Measurements from ENCODE around the gene CCDC63.

CCDC63 gene

DNA sequence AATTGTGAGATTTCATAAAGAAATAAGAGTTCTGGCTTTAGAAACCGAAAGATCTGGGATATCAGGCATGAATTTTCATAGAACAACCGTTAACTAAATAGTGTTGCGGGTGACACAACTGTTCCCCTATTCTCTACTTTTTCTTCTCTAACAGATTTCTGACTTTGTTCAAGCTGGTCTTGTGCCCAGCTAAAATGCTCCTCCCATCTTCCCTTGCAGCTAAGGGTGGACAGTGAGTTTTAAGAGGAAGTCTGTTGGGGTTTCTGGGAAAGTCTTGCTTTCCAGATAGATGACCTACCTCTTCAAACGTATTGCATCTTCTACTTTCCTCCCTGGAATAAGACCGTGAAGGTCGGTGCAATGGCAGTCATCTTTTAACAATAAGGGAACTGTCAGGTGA, 18.7 kb downstream of the CCDC63 start:
- TF ChIP-seq, protein P1, sequence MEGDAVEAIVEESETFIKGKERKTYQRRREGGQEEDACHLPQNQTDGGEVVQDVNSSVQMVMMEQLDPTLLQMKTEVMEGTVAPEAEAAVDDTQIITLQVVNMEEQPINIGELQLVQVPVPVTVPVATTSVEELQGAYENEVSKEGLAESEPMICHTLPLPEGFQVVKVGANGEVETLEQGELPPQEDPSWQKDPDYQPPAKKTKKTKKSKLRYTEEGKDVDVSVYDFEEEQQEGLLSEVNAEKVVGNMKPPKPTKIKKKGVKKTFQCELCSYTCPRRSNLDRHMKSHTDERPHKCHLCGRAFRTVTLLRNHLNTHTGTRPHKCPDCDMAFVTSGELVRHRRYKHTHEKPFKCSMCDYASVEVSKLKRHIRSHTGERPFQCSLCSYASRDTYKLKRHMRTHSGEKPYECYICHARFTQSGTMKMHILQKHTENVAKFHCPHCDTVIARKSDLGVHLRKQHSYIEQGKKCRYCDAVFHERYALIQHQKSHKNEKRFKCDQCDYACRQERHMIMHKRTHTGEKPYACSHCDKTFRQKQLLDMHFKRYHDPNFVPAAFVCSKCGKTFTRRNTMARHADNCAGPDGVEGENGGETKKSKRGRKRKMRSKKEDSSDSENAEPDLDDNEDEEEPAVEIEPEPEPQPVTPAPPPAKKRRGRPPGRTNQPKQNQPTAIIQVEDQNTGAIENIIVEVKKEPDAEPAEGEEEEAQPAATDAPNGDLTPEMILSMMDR (IDR thresholded peaks at IDR 0.05; ENCODE audit: low read depth, low read length): no peak
- DNase-seq (ENCODE audit: low read depth, low spot score): no peak
- in situ Hi-C loops (cut with HindIII; ENCODE audit: low sequenced_read_pairs): no loop called here
- no peak overlapping the region for H3K4me3 ChIP-seq (ENCODE audit: low read depth, low read length)

DNA sequence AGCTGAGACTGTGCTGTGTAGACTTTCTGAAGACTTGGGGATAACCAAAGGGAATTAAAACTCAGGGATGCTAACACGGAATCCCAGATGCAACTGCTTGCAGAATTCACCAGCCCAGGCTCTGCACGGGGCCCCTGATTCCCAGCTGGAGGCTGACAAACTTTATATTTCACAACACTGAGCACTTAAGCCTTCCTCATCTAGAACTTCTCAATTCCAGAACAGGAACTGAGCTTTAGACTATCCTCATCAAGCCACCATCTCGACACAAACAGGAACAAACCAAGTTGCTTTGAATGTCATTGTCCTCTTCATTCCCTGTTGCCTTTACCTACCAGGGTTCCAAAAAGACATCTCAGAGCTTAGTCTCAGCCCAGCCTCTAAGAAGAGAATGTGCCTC, 22.2 kb downstream of the CCDC63 start:
- no peak overlapping the region for H3K4me3 ChIP-seq (ENCODE audit: low read depth, low read length)
- in situ Hi-C loops (cut with HindIII; ENCODE audit: low sequenced_read_pairs): no loop called here
- TF ChIP-seq, protein P1 (IDR thresholded peaks at IDR 0.05; ENCODE audit: low read depth, low read length): no peak
- DNase-seq (ENCODE audit: low read depth, low spot score): no peak

DNA sequence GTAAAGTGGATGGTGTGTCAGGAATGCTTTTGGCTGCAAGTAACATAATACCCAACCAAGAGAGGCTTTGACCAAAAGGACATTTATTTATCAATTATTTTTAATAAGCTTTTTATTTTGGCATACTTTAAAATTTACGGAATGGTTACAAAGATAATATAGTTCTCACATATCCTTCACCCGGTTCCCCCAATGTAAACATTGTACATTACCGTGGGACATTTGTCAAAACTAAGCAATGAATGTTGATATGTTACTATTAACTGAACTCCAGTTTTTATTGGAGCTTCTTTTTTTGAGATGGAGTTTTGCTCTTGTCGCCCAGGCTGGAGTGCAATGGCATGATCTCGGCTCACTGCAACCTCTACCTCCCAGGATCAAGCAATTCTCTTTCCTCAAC, 23.0 kb downstream of the CCDC63 start:
- TF ChIP-seq, protein P1 (IDR thresholded peaks at IDR 0.05; ENCODE audit: low read depth, low read length): no peak
- in situ Hi-C loops (cut with HindIII; ENCODE audit: low sequenced_read_pairs): no loop called here
- no peak for DNase-seq (ENCODE audit: low read depth, low spot score)
- no peak overlapping the region for H3K4me3 ChIP-seq (ENCODE audit: low read depth, low read length)

DNA sequence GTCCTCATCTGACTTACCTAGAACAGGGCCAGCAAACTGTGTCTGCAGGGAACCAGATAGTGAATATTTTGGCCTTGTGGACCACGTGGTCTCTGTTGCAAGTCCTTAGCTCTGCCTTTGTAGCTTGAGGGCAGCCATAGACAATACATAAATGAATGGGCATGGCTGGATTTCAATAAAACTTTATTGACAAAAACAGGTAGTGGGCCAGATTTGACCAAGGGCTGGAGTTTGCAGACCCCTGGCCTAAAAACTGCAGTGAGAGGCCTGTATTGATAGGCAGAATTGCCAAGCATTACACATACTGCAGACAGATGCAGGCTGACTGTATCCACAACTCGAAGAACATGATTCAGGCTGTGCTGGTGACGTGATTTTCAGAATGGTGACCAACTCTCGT, 25.3 kb downstream of the CCDC63 start:
- in situ Hi-C loops (cut with HindIII; ENCODE audit: low sequenced_read_pairs): no loop called here
- no peak overlapping the region for H3K4me3 ChIP-seq (ENCODE audit: low read depth, low read length)
- DNase-seq (ENCODE audit: low read depth, low spot score): no peak
- TF ChIP-seq, protein P1 (IDR thresholded peaks at IDR 0.05; ENCODE audit: low read depth, low read length): no peak

DNA sequence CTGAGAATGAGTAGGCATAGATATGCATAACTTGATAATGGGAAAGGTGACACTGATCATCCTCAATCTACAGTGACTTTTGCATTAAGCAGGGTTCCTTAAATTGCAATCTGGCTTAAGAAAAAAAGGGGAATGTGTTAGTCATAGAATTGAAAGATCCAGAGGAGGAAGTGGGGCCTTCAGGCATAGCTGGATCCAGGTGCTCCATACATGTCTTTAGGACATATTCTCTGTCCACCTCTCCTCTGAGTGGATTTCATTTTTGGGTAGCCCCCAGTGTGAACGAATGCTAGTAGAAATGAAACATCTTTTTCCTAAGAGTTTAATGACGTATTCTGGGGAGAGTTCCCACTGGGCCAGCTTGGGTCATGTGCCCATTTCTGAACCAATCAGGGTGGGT, 27.6 kb downstream of the CCDC63 start:
- no peak overlapping the region for H3K4me3 ChIP-seq (ENCODE audit: low read depth, low read length)
- TF ChIP-seq, protein P1 (IDR thresholded peaks at IDR 0.05; ENCODE audit: low read depth, low read length): no peak
- no peak for DNase-seq (ENCODE audit: low read depth, low spot score)
- in situ Hi-C loops (cut with HindIII; ENCODE audit: low sequenced_read_pairs): no loop called here

DNA sequence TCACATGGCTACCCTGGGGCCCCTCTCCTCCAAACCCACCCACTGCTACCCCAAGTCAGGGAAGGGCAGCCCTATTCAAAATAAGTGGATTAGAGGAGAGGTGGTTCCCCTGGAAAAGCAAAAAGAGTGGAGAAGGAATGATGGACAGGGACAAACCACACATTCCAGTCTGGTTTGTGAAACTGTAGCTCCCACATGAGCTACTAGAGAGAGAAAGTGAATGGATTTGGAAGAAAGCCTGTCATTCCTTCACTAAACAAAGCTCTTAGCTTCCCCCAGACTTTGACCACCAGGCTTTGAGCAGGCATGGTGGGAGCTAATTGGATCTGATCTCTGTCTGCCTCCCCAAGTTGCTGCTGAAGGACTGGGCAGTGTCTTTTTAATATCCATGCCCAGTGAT, 28.0 kb downstream of the CCDC63 start:
- TF ChIP-seq, protein P1 (IDR thresholded peaks at IDR 0.05; ENCODE audit: low read depth, low read length): no peak
- in situ Hi-C loops (cut with HindIII; ENCODE audit: low sequenced_read_pairs): no loop called here
- DNase-seq (ENCODE audit: low read depth, low spot score): no peak
- no peak overlapping the region for H3K4me3 ChIP-seq (ENCODE audit: low read depth, low read length)

DNA sequence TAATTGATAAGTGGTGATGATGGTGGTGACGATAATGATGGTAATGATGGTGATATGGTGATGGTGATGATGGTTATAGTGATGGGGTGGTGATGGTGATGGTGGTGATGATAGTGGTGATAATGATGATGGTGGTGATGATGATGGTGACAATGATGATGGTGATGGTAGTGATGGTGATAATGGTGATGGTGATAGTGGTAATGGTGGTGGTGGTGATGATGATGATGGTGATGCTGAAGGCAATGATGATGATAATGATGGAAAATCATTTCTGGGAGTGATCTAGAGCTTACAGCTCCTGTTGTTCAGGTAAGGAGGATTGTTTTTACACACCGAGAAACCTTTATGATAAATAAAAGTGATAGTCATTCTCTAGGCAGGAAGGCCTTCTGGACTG, 33.9 kb downstream of the CCDC63 start:
- TF ChIP-seq, protein P1 (IDR thresholded peaks at IDR 0.05; ENCODE audit: low read depth, low read length): no peak
- in situ Hi-C loops (cut with HindIII; ENCODE audit: low sequenced_read_pairs): no loop called here
- DNase-seq (ENCODE audit: low read depth, low spot score): no peak
- no peak overlapping the region for H3K4me3 ChIP-seq (ENCODE audit: low read depth, low read length)
